ENCODE results near the gene TMA7. TPM values are rescaled to one million over a fixed set of nuclear protein-coding genes. Genes with fewer than 3 reads are reported as not detected.

TMA7 gene
- total and polyA plus RNA-seq, 2 of the 13 experiments (the other 11 are each of a cell fraction or from before 2014, with no cell fraction given), result 100 to 486 TPM

GRCh38 chr3:48439820-48440589, at the start of gene TMA7, which contains the start of gene CCDC51 (continued):
- no peak for TF ChIP-seq TBP (CRISPR knock-in tag; IDR thresholded peaks at IDR 0.05)
- TF ChIP-seq EEA1 (CRISPR knock-in tag; IDR thresholded peaks at IDR 0.05; ENCODE audit: borderline replicate concordance), result no peak
- TF ChIP-seq ZBTB40 (IDR thresholded peaks at IDR 0.05), result peak; percentile 65
- TF ChIP-seq ZBTB40 (CRISPR knock-in tag; IDR thresholded peaks at IDR 0.05), result peak; percentile 49
- TF ChIP-seq HOXA9 (CRISPR knock-in tag; IDR thresholded peaks at IDR 0.05; ENCODE audit: borderline replicate concordance), result no peak; the same call in 1 of the 2 replicates
- TF ChIP-seq ZNF256 (CRISPR knock-in tag; conservative IDR thresholded peaks at IDR 0.05), result no peak
- no peak for TF ChIP-seq SOX6 (IDR thresholded peaks at IDR 0.05)
- TF ChIP-seq SOX6 (CRISPR knock-in tag; IDR thresholded peaks at IDR 0.05), result peak; percentile 39; the same call in 1 of the 2 replicates
- TF ChIP-seq ZNF691 (CRISPR knock-in tag; IDR thresholded peaks at IDR 0.05; ENCODE audit: borderline replicate concordance, low read depth), result peak; percentile 57; the same call in 1 of the 2 replicates
- no peak for TF ChIP-seq RFX3 (CRISPR knock-in tag; IDR thresholded peaks at IDR 0.05)
- 0 out of 2 replicates have a peak, but pooled peaks have one; percentile 43 for TF ChIP-seq ZNF20 (CRISPR knock-in tag; IDR thresholded peaks at IDR 0.05)
- TF ChIP-seq KDM2A (CRISPR knock-in tag; IDR thresholded peaks at IDR 0.05; ENCODE audit: borderline replicate concordance, low read depth), result peak; percentile 79; the same call in 1 of the 2 replicates
- no peak for TF ChIP-seq ZNF10 (CRISPR knock-in tag; IDR thresholded peaks at IDR 0.05; ENCODE audit: borderline replicate concordance, low read depth)
- TF ChIP-seq ZNF280D (CRISPR knock-in tag; IDR thresholded peaks at IDR 0.05), result 0 out of 2 replicates have a peak, but pooled peaks have one; percentile 68
- peak; percentile 70; the same call in 1 of the 2 replicates for TF ChIP-seq IRF2 (CRISPR knock-in tag; IDR thresholded peaks at IDR 0.05)
- no peak for TF ChIP-seq ATF7 (IDR thresholded peaks at IDR 0.05)
- TF ChIP-seq ATF7 (CRISPR knock-in tag; IDR thresholded peaks at IDR 0.05), result no peak
